Superior temporal gyrus (tissue), 1 donor: ENCODE results near the gene DIAPH1.

Source experiments
- DNase-seq: peaks from one replicate; pipeline ENCODE4 v3.0.0-alpha.2; 2016; ENCODE audit errors: extremely low spot score

Gene DIAPH1

DNA sequence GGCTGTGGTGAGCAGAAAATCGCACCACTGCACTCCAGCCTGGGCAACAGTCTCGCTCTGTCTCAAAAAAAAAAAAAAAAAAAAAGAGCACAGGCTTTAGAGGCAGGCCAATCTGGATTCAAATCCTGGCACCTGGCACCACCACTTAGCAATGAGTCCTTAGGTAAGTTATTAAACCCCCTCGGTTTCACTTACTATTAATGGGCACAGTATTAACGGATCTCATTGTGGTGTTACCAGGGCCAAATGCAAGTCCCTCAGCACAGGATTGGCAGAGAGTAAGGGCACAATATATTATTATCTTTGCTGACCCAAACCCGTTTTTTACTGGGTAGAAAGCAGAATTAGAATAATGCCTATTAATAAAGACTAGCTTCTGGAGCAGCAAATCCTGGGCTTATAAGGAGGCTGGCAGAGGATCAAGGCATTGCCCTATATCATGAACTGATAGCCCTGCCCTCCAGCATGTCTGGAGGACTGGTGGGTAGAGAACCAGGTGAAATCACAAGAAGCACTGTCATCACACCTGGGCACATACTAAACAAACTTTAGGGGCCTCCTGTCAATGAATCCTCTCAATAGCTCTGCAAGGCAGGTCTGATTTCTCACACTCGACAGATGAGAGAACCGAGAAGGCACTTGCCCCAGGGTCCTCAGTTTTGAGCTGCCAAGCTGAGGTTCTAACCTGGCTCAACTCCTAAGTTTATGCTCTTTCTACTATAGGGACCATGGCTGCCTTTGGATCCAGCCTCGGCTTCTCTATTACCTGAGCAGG is 112.2 kb downstream of the DIAPH1 start:
- DNase-seq: no peak

DNA sequence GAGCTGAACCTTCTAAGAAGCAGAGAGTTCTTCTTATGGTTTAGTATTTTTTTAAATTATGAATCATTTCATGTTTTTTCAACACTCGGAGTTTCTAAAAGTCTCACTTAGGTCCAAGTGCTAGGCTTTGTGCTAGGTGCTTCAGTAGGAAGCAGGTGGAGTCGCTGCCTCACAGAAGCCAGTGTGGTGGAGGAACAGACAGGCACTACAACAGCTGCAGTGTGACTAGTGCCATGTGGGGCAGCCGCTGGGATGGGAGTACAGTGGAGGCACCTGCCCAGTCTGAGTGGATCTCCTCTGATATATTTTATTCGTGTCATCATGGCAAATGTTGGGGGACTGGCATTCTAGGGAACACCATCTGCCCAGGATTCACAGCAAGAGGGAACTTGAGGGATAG is 114.6 kb downstream of the DIAPH1 start:
- no peak for DNase-seq

DNA sequence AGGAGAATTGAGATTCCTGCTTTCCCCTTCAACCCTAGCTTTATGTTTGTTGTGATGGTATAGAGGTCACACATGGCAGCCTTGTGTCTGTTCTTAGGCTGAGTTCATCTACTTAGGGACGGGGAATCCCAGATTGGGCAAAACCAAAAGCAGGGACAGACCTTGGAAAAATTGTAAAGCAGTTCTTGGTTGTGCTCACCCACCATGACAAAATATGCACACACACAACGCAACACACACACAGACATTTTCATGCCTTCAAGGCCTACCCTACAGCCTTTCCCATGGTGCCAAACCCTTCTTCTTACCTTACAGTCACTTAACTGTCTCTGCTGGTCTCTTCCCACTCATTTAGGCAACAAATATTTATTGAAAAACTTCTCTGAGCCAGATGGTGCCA is 115.1 kb downstream of the DIAPH1 start:
- no peak for DNase-seq

DNA sequence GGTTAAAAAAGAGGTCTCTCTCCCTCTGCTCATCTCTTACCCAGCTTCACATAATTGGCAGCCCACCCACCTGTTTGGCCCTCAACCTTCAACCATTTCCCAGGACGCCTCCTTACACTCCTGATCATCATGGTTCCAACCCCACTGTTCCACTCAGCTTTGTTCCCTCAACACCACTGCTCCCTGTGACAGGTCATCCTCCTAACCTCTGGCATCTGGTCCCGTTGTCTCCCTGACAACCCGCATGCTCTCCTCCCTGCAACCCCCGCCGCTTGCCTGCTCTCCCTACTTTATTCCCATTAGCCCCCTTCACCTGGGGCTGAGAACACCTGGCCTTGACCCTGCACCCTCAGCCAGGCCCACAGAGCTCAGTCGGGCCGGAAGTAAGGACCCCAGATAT is 117.0 kb downstream of the DIAPH1 start:
- DNase-seq: no peak

DNA sequence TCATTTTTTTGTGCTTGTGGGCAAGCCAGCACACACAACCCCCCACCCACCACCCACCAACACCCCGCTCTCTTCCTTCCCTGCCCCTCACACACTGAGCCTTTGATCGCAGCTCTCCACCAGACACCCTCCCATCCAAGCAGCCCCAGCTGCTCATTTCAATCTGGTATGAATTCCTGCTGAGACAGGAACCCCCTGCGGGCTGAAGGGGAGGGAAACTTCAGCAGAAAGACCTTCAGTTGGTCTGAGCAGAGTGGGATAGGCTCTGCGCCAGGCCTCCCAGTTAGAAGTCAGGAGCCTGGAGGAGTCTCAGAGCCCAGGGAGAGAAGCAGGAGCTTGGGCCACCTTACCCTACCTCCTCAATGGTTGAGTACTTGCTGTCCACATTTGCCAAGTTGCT is 122.8 kb downstream of the DIAPH1 start:
- DNase-seq: no peak

DNA sequence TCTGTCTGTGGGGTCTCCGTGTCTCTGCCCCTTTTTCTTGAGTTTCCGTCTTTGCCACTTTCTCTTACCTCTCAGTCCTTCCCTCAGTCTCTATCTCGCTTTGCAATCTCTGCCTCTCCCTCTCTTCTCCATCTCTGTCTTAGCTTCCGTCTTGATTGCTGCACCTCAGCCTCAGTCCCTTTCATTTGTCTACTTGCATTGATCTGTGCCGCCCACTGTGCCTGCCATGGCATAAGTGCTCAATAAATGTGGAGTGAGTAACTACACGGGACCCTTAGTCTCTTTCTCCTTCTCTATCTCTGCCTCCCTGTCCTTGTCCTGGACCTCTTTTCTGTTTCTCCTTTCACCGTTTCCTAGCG is 123.4 kb downstream of the DIAPH1 start:
- DNase-seq: no peak

DNA sequence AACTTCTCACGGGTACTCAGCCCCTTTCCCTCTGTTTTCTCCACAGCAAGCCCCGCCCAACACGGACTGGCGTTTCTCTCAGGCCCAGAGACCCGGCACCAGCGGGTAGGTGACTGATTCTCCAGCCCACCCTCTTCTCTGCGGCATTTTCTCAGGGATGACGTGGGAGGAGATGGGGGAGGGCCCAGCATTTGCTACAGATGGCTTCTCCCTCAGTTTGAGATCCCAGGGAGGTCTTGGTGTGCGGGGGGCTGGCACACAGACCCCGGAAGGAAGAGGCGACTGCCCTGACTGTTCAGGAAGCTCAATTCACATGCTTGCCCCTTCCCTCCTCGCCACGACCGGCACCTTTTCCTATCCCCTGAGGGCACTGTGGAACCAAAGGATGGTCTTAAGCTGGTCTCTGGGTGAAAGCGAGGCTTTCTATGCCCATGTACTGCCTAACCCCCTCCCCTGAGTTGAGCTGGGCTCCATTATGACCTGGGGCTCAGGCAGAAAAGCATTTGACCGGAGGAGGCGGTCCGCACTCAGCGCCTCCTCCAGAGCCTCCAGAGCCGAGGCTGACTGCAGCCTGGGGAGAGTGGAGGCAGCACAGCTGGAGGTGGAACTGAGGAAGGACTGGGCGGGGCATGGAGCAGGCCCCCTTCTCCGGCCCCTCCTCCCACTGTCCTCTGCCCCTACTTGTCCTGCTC is 123.9 kb downstream of the DIAPH1 start:
- DNase-seq: no peak

DNA sequence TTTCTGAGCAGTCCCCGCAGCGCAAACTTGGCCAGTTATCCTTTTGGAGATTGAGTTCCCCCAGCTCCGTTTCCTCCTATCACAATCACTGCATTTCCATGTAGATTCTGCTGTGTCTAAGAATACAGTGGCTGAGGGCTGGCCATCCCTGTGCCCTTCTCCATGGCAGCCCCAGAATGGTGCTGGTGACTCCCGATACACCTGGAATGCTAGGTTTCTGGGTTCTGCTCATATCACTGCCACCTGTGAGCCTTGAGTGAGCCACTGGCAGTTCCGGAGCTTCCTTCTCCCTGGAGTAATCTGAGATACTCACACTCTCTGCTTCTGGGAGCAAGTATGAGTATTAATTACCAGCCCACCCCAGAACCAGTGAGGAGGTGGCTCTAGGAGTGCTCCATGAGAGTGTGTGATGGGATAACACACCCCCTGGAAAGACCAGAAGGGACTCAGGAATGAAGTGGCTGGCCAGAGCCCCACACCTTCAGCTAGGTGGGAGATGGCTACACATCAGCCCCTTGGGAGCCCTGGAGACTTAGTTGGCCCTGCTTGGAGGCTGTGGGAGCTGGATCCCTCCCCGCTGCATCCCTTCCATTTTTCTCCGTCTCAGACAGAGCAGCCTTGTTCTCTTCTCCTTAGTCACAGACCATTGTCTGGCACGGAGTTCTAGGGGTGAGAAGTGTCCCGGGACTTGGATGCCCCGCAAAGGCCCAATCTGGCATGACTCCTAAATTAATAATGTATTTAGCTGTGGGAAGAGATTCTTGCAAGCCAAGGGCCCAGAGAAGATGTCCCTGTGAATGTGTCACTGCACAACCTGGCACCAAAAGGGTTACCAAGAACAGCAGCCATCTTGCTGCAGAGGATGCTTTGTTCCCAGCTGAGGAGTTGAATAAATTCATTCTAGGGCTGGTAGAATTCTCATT is 125.0 kb downstream of the DIAPH1 start:
- peak; percentile 67 for DNase-seq

DNA sequence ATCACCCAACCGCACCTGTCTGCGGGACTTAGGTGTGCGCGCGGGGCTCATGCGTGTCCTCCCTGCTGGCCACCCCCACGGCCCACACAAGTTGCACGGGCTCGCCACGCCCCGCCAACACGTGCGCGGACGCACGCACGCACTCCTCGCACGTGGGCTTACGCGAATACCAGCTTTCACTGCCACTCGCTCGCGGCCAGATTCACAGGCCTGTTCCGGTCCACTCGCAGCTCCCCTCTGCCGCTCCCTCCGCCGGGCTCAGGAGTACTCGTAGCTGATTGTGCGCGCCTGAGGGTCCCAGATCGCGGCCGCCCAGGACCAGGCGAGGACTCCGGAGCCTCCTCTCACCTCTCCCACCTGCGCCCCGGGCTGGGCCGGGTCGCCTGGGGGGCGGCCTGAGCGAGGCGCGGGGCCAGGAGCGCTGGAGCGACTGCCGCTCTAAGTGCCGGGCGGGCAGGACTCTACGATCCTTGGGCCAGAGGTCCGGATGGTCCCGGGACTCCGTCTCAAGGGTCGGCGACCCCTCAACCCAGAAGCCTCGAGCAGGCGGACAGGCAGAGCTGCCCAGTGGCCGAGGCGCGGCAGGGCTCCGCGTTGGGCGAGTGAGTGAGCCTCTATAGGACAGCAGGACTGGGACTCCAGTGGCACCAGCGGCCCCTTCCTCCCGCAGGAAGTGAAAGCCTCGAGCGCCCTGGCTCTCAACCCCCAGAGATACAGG is 126.5 kb downstream of the DIAPH1 start:
- no peak for DNase-seq

DNA sequence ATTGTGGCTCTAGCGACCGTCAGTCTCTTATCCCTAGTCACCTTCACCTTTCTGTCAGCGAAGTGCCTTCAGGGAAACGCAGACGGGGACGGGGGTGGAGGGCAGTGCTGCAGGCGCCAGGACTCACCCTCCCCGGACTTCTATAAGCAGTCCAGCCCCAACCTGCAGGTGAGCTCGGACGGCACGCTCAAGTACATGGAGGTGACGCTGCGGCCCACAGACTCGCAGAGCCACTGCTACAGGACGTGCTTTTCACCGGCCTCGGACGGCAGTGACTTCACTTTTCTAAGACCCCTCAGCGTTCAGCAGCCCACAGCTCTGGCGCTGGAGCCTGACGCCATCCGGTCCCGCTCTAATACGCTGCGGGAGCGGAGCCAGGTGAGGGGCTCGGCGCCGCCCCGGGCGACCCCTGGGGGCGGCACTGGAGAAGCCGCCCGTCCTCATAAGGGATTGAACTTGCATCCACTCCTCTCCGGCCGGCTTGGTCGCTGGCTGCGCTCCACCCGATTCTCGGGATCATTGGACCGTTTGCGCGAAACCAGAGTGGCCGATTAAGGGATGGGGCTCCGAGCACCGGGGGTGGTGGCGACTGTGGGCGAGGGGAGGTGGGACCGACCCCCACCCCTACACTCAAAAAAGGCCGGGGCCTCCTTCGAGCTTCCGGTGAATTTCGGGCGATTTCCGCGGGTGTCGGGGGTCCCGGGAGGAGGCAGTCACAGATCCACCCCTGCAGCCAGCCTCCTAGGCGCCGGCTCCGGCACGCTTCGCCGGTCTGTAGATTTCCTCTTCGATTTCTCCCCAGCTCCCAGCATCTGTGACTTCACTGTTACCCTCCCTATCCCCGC is 127.3 kb downstream of the DIAPH1 start:
- DNase-seq: no peak

DNA sequence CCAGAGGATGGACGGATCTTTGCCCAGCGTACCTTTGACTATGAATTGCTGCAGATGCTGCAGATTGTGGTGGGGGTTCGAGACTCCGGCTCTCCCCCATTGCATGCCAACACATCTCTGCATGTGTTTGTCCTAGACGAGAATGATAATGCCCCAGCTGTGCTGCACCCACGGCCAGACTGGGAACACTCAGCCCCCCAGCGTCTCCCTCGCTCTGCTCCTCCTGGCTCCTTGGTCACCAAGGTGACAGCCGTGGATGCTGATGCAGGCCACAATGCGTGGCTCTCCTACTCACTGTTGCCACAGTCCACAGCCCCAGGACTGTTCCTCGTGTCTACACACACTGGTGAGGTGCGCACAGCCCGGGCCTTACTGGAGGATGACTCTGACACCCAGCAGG is 128.0 kb downstream of the DIAPH1 start:
- DNase-seq: no peak

DNA sequence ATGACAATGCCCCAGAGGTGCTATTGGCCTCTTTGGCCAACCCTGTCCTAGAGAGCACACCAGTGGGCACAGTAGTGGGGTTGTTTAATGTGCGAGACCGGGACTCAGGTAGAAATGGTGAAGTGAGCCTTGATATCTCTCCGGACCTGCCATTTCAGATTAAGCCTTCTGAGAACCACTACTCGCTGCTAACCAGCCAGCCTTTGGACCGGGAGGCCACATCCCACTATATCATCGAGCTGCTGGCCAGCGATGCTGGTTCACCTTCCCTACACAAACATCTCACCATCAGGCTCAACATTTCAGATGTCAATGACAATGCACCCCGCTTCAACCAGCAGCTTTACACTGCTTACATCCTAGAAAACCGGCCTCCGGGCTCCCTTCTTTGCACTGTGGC is 128.5 kb downstream of the DIAPH1 start:
- DNase-seq: no peak

DNA sequence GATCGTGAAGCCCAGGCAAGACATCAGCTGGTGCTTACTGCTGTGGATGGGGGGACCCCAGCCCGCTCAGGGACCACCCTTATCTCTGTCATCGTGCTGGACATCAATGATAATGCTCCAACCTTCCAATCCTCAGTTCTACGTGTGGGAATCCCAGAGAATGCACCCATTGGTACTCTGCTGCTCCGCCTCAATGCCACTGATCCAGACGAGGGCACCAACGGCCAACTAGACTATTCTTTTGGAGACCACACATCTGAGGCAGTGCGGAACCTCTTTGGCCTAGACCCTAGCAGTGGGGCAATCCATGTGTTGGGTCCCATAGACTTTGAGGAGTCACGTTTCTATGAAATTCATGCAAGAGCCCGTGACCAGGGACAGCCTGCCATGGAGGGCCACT is 129.0 kb downstream of the DIAPH1 start:
- no peak for DNase-seq

DNA sequence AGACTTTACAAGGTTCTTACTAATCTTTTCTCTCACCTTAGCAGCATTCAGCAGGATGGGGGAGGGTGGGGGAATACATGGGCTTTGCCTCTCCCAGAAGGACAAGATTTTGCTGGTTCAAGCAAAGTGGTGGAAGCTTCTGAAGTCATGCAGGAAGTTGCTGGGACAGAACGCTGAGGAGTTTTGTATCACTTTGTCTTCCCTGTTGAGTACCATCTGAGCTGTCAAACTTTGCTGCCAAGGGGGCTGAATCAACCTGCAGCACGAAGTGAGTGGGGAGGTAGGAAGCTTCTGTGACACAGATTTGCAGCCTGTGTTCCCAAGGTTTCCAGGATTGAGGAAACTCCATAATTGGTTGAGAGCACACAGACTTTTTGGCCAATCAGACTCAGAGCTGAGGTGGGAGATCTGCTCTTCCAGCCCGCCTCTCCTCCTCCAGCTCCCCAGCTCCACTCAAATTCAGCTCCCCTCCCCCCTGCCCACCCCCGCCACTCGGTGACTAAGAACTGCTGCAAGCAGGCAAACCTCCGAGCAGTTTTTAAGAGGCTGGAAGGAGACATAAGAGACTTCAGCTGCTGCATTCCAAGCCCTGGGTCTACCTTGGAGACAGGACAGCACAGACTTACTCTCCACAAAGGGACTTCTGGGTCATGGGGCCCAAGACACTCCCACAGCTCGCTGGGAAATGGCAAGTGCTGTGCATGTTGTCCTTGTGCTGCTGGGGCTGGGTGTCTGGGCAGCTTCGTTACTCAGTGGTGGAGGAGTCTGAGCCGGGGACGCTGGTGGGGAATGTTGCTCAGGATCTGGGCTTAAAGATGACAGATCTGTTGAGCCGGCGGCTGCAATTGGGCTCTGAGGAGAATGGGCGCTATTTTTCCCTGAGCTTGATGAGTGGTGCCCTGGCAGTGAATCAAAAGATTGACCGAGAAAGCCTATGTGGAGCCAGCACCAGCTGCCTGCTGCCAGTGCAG is 129.9 kb downstream of the DIAPH1 start, which contains the start of gene PCDHGC5:
Gene PCDHGC5, plus strand, starts transcription at position 491 of the 971 bp plus-strand sequence. Its CDS starts 160 bp downstream, at position 651.
- peak; percentile 78 for DNase-seq

DNA sequence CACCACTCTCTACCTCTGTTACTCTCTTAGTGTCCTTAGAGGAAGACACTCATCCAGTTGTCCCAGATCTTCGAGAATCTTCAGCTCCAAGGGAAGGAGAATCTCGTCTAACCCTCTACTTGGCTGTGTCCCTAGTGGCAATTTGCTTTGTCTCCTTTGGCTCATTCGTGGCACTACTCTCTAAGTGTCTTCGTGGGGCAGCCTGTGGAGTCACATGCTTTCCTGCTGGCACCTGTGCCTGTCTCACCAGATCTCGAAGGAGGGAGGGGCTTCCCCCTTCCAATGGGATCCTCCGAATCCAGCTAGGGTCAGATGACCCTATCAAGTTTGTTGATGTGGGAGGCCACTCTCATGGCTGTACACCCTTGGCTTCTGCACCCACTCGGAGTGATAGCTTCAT is 131.7 kb downstream of the DIAPH1 start:
- DNase-seq: no peak

DNA sequence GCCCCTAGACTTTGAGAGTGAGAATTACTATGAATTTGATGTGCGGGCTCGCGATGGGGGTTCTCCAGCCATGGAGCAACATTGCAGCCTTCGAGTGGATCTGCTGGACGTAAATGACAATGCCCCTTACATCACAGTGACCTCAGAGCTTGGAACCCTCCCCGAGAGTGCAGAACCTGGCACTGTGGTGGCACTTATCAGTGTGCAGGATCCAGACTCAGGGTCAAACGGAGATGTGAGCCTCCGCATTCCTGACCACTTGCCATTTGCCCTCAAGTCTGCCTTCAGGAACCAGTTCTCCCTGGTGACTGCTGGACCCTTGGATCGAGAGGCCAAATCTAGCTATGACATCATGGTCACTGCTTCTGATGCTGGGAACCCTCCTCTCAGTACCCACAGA is 132.7 kb downstream of the DIAPH1 start:
- no peak for DNase-seq

DNA sequence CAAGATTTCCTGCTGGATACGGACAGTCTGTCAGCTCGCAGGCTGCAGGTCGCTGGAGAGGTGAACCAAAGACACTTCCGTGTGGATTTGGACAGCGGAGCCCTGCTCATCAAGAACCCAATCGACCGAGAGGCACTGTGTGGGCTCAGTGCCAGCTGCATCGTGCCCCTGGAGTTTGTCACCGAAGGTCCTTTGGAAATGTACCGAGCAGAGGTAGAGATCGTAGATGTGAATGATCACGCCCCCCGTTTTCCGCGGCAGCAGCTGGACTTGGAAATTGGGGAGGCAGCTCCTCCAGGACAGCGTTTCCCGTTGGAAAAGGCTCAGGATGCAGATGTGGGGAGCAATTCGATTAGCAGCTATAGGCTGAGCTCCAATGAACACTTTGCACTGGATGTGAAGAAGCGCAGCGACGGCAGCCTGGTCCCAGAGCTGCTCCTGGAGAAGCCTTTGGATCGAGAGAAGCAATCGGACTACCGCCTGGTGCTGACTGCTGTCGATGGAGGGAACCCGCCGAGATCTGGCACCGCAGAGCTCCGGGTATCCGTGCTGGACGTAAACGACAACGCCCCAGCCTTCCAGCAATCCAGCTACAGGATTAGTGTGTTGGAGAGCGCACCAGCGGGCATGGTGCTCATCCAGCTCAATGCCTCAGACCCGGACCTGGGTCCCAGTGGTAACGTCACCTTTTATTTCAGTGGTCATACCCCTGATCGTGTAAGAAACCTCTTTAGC is 133.3 kb downstream of the DIAPH1 start:
- DNase-seq: no peak

DNA sequence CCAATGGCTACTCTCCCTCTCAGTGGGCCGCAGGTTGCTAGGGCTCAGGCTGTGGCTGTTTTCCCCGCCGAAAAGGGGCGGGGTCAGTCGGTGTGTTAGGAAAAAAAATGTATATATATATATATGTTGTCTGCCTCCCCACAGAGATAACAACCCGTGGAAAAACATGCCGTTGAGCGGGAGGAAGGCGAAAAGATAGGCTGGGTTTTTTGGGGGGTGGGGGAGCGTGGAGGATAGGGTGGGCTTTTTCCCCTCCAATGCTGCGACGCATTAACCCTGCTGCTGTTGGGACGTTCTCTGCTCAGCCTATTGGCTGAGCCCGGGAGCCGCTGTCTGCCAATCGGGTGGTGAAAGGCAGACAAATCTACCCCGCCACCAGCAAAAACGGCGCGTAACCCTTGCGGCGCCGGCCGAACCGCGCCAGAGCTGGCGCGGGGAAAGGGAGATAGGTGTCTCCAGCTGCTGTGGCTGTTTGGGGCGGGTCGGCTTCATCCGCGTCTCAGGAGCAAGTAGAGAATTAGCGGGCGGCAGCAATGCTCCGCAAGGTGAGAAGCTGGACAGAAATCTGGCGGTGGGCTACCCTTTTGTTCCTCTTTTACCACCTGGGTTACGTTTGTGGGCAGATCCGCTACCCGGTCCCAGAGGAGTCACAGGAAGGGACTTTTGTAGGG is 134.0 kb downstream of the DIAPH1 start, which contains the start of gene PCDHGC4:
Gene PCDHGC4, plus strand, starts transcription at position 390 of the 671 bp plus-strand sequence. Its CDS starts 144 bp downstream, at position 534.
- no peak for DNase-seq
